NOMO-1 treated with dmso at 0.1 percent for 144 hours (cell line): ENCODE results near the gene GTPBP1.
A peak's percentile ranks its signal among the peaks of the same experiment; 100 is the strongest.

Experiments
- DNase-seq: peaks from one replicate; lab custom pipeline; 2025; ENCODE audit not compliant: unreplicated experiment; lab: John Stamatoyannopoulos, UW

Gene GTPBP1

GRCh38 chr22:38782402-38783094 is 76.8 kb downstream of the GTPBP1 start:
- peak; percentile 29 for DNase-seq
